Esophagus squamous epithelium (tissue), 4 donors: ENCODE data around the gene EIF3F.

Experiments used
- CTCF ChIP-seq, 6 experiments: fragments of 450-650 bp in 4 of 6; fragments of 200-600 bp in 2 of 6; sonication (generic) in 2 of 6; IDR thresholded peaks; one replicate each; pipeline ENCODE4 v1.5.1; 2016 to 2019; ENCODE audit warnings: antibody characterized with exemption in 6 of 6, mild to moderate bottlenecking in 4 of 6, moderate library complexity in 4 of 6
- POLR2A ChIP-seq, 4 donors: fragments of 450-650 bp; IDR thresholded peaks; one replicate each; pipeline ENCODE4 v1.6.1; 2017; ENCODE audit warnings: antibody characterized with exemption in 4 of 4, mild to moderate bottlenecking in 4 of 4, moderate library complexity in 3 of 4

GRCh38 chr11:8036002-8036802 lies 49.1 kb downstream of the EIF3F start:
- TF ChIP-seq POLR2A (IDR thresholded peaks at IDR 0.05) = no peak
- TF ChIP-seq CTCF (IDR thresholded peaks at IDR 0.05) = no peak
